ENCODE measurements around the gene LHX1.

DNA sequence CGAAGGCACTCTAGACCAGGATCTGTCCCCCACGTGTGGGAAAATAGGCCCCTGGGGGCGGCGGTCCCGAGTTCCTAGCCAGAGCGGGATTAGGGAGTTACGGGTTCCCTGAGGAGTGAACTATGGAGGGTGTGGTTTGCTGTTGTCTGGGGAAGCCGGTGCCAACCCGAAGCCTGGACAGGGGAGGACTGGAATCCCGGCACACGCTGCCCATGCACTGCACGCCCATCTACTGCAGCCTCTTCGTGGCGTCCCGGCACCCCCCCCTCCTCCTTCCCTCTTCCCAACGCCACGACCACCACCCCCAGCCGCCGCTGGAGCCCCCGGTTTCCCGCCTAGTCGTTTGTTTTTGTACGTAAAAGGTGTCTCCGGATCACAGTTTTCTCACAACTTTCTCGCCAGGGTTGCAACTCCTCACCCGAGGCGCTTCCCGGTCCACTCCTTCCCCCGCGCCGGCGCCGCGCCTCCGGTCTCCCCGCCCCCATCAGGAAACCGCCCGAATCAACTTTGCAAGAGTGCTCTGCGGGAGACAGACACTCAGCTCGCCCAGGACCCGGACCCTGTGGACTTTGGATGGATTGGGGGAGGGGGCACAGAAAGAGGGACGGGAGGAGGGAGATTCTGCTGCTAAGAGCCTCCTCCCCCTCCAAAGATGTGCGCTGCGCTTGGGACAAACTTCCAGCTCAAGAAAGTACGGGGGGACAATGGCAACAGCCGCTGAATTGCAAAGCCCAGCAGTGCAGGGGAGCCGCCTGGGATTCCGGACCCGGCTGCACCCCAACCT is 1.4 kb upstream of the LHX1 start:
- TF ChIP-seq ELF4 (CRISPR knock-in tag; IDR thresholded peaks at IDR 0.05; ENCODE audit: low read depth) = no peak
- no peak for TF ChIP-seq TCF7 (CRISPR knock-in tag; IDR thresholded peaks at IDR 0.05; ENCODE audit: low read depth)
- TF ChIP-seq, protein P1, sequence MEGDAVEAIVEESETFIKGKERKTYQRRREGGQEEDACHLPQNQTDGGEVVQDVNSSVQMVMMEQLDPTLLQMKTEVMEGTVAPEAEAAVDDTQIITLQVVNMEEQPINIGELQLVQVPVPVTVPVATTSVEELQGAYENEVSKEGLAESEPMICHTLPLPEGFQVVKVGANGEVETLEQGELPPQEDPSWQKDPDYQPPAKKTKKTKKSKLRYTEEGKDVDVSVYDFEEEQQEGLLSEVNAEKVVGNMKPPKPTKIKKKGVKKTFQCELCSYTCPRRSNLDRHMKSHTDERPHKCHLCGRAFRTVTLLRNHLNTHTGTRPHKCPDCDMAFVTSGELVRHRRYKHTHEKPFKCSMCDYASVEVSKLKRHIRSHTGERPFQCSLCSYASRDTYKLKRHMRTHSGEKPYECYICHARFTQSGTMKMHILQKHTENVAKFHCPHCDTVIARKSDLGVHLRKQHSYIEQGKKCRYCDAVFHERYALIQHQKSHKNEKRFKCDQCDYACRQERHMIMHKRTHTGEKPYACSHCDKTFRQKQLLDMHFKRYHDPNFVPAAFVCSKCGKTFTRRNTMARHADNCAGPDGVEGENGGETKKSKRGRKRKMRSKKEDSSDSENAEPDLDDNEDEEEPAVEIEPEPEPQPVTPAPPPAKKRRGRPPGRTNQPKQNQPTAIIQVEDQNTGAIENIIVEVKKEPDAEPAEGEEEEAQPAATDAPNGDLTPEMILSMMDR (IDR thresholded peaks at IDR 0.05) = no peak
